DMS 273 treated with DMSO at 0.1 percent for 48 hours (cell line): ENCODE measurements around the gene SNRNP35.
"Not testable (repeated sequence)": the region's sequence is repeated elsewhere in the genome, so short reads cannot be mapped to it uniquely, and the experiment has no call there.

Experiments
- DNase-seq: peaks from one replicate; lab custom pipeline; 2025; lab: John Stamatoyannopoulos, UW

Gene SNRNP35

DNA sequence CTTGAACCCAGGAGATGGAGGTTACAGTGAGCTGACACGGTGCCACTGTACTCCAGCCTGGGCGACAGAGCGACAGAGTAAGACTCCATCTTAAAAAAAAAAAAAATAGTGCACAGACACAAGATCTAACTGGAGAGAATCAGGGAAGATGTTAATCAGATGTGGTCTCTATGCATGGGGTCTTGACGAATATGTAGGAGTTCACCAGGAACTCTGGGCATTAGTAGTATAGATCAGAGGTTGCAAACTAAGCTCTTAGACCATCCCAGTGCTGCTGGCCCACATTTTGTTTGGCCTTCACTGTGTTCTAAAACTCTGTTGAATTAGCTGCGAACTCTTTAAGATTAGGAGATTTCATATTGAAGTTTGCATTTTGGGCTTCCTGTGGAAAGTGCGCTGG is 31.6 kb downstream of the SNRNP35 start:
- no peak for DNase-seq

DNA sequence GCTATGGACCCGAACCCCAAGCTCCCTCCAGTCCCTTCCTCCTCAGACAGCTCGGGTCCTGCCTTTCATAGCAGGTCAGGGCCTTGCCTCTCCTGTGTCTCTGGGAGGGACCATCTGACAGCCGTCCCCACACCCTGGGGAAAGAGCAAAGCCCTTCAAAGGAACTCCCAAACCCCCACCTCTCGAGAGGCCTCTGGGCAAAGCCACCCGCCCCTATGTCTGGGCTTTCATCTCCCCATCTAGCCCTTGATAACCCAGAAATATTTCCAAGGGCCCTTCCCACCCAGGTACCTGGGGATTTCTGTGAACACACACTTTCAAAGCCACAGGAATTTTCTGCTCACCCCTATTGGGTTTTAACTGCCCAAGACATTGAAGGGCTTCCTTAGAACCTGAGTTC is 32.1 kb downstream of the SNRNP35 start:
- no peak for DNase-seq

DNA sequence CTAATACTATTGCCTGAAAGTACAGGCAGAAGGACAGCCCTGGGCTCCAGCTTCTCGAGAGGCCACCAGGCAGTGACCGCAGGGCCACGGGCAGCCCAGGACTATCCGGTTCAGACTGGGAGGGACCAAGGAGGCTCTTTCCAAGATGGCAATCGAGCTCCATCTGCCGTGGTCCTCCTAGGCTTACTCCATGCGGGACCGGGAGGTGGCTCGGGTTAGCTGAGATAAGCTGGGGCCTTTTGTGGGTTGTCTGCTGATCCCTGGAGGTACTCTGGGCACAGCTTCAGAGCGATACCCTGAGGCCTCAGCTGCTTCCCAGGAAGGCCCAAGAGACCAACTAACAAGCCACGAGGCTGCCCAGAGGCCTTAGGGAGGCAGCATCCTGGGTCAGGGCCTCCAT is 33.1 kb downstream of the SNRNP35 start:
- DNase-seq: no peak

DNA sequence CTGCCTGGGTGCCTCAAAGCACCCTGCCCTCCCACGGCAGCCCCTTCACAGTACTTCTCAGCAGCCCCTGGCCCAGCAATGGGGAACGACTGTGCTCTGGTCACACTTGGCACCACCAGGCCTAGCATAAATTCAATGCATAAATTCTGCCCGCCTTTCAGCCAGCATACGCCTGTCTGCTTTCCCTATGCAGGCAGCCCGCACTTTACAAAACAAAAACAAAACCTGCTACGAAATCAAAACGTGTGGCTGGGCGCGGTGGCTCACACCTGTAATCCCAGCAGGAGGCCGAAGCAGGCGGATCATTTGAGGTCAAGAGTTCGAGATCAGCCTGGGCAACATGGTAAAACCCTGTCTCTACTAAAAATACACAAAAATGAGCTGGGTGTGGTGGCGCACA is 33.5 kb downstream of the SNRNP35 start:
- DNase-seq: no peak

DNA sequence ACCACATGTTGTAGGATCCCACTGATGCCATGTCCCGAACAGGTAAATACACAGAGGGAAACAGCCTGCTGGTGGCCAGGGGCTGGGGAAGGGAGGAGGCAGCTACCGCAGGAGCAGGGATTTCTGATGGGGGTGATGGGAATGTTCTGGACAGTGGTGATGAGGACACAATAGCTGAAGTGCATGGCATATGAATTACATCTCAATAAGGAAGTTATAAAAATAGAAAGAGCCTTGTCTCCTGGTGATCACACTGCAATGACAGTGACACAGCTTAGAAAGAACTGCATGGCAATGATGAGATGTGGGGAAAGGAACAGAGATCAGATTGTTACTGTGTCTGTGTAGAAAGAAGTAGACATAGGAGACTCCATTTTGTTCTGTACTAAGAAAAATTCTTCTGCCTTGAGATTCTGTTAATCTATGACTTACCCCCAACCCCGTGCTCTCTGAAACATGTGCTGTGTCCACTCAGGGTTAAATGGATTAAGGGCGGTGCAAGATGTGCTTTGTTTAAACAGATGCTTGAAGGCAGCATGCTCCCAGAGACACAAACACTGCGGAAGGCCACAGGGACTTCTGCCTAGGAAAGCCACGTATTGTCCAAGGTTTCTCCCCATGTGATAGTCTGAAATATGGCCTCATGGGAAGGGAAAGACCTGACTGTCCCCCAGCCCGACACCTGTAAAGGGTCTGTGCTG is 34.5 kb downstream of the SNRNP35 start:
- not testable (repeated sequence) for DNase-seq

DNA sequence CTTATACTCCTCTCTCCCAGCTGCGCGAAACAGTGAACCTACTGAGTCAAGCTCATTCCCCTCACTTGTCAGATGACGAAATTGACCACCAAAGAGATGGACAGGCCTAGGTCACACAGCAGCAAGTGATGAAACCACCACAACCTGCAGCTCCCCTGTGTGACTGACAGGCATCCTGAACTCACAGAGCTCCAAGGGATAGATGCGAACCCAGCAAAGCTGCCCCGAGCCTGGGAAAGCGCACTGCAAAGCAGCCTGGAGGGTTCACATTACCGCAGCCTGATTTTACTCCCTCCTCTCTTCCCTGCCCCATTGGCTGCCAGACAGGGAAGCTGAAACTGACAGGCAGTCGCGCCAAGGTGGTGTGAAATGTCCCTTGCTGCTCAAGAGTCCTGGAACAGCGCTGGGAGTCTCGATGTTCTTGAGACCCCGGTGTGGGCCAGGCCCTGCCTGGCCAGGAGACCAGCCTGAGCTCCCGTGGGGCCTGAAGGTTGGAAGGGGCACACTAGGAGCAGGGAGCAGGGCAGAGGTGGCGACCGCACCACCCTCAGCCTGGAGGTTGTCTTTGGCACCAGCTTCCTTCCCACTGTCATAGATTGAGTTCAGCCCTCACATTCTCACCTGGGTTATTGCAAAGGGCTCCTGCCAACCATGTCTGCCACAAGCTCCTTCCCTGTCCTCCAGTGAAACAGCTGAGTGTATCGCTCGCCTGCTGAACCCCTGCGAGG is 36.3 kb downstream of the SNRNP35 start:
- DNase-seq: no peak

DNA sequence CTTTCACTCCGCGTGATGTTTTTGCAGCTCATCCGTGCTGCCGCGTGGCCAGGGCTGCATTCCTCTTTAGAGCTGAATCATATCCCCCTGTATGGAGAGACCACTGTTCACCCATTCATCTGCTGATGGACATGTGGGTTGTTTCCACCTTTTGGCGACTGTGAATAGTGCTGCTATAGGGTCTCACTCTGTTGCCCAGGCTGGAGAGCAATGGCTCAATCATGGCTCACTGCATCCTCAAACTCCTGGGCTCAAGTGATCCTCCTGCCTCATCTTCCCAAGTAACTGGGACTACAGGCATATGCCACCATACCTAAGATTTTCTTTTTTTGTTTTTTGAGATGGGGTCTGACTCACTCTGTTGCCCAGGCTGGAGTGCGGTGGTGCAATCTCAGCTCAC is 39.1 kb downstream of the SNRNP35 start:
- no peak for DNase-seq

DNA sequence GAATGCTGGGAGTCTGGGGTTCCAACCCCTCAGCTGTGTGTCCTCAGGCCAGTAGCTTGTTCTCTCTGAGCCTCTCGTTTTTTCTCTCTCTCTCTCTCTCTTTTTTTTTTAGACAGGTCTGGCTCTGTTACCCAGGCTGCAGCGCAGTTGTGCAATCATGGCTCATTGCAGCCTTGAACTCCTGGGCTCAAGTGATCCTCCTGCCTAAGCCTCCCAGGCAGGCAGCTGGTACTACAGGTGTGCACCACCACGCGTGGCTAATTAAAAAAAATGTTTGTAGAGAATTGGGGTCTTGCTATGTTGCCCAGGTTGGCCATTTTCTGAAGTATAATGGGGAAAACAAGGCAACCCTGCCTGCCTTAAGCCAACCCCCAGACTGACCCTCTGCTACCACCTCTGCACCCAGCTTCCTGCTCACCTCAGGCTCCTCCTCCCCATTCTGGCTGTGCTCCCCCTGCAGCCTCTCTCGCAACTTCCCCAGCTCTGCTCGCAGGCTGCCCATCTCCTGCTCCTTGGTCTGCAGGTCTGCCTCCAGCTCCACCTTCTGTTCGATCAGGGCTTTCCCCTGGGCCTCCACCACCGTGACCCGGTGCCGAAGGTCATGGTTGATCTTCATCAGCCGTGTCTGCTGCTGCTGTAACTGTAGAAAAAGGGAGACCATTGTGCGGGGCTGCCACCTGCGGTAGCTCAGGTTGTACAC is 40.3 kb downstream of the SNRNP35 start:
- DNase-seq: no peak

DNA sequence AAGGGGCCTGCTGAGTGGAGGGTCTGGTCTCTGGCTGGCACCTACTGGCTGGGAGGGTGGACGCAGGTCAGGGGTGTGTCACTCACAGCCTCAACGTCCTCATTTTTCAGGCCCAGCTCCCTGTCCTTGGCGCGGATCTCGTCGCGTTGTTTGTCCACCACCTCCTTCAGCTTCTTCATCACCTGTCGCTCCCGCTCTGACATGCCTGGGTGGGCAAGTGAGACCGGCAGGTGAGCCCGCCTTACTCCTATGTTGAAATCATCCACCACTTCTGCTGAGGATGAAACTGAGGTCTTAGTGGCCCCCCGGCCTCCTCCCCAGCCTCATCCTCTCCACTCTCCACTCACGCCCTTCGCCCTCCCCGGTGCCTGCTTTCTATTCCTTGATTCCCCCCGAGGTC is 41.4 kb downstream of the SNRNP35 start:
- no peak for DNase-seq

DNA sequence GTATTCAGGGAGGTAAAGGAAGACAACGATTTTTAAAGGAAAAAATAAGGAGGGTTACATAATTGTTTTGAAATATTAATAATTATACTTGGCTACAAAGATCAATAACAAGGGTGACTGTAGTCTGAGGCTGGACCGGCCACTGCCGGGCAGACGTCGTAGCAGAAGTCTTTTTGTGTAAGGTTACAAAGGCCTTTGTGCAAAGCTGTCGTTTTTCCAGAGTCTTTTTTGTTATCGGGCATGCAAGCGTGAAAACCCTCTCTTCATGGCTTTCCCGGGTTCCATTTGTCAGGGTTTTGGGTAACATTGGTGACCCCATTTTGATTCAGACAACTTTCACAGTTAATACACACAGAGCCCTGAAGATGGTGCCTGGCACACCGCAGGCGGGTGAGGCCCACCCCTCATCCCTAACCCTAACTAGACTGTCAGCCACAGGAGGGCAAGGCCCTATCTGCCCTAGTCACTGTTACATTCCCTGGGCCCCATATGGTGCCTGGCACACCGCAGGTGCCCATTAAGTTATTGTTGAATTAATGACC is 44.3 kb downstream of the SNRNP35 start:
- no peak for DNase-seq

DNA sequence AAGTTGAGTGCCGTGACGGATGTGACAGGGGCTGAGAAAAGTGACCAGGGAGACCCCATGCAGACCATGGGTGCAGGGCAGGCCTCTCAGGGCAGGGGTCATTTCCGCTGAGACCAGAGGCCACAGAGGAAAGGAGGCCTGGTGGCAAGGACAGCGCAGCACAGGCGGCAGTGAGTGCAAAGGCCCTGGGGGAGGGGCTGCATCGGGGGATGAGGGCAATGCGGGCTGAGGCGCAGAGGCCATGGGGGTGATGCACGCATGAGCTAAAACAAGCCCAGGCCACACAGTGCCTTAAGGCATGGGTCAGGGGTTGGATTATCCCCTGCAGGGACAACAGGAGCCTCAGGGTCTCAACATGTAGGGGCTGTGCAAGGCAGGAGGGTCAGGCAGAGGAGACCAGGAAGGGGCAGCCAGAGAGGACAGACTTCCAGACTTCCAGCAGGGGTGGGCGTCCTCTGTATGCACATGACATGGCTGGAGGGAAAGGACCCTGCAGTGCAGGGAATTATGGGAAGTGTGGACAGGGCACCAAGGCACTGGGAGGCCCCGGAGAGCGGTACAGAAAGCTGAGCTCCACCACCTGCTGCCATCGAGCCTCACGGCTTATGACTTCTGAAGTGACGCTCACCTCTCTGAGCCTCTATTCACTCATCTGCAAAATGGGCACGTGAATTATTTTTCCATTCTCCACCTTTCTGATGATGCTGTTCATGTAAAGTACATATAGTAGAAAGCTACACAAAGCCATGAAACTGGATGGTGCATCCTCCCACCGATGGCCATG is 48.3 kb downstream of the SNRNP35 start:
- no peak for DNase-seq

DNA sequence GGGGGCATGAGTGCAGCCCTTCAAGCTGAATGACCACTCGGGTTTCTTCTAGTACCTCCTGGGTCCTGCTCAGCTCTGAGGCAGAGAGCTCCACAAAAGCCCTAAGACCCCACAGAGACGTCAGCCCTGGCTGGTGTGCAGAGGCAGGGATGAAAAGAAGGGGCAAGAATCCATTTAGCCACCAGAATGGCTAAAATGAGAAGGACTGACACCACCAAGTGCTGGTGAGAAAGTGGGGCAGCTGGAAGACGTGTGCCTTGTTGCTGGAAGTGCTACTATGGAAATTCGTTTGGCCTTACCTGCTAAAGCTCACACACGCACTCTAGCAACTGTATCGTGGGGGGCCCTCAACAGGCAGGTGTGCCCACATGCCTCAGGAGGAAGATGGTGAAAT is 48.9 kb downstream of the SNRNP35 start:
- DNase-seq: no peak

DNA sequence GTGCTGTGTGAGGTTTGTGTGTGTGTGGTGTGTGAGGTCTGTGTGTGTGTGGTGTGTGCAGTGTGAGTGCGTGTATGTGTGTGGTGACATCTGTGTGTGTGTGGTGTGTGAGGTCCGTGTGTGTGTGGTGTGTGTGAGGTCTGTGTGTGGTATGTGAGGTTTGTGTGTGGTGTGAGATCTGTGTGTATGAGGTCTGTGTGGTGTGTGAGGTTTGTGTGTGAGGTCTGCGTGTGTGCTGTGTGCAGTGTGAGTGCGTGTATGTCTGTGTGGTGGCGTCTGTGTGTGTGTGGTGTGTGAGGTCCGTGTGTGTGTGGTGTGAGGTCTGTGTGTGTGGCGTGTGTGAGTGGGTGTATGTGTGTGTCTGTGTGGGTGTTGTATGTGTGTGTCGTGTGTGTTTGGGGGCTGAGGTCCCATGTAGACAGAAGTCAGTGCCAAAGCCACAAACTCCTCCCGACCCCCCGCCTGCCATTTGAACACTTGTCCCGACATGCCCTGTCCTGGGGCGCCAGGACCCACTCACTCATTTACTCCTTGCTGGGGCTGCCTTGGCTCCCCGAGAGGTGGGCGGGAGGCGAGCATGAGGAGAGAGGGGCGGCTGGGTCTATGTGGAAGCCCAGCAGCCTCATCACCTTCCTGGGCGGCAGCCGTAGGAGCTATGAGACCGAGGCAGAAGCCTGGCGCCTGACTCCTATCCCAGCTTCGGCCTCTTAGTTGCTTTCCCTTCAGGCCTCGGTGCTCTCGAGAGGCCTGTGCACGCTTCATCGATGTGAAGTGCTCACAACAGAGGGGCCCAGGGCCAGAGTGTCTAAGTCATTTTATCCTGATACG is 55.1 kb downstream of the SNRNP35 start:
- DNase-seq: no peak

DNA sequence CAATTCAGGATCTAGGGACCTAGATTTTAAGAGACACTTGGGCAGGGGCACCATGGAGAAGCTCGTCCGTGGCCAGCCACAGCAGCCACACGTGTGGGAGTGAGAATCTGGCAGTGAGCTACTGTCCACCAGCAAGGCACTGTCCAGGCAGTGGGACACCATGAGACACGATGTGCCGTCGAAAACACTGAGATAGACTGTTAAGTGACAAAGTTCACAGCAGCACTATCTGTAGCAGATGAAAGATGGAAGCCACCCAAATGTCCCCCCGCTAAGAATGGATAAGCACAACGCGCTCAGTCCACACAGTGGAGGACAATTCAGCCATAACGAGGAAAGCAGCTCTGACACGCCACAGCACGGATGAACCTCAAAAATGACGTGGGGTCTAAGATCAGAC is 55.9 kb downstream of the SNRNP35 start:
- DNase-seq: no peak

DNA sequence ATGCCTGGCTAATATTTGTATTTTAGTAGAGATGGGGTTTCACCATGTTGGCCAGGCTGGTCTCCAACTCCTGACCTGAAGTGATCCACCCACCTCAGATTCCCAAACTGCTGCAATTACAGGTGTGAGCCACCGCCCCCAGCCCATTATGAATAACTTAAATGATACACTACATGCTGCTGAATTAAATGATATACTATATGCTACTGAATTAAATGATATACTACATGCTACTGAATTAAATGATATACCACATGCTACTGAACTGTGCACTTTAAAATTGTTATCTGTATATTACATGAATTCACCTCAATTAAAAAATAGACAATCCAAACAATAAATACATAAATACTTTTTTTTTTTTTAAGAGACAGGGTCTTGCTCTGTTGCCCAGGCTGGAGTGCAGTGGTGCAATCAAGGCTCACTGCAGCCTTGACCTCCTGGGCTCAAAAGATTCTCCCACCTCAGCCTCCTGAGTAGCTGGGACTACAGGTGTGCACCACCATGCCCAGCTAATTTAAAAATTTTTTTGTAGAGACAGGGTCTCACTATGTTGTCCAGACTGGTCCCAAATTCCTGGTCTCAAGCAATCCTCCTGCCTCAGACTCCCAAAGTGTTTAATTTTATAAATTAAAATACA is 56.8 kb downstream of the SNRNP35 start:
- DNase-seq: not testable (repeated sequence)

DNA sequence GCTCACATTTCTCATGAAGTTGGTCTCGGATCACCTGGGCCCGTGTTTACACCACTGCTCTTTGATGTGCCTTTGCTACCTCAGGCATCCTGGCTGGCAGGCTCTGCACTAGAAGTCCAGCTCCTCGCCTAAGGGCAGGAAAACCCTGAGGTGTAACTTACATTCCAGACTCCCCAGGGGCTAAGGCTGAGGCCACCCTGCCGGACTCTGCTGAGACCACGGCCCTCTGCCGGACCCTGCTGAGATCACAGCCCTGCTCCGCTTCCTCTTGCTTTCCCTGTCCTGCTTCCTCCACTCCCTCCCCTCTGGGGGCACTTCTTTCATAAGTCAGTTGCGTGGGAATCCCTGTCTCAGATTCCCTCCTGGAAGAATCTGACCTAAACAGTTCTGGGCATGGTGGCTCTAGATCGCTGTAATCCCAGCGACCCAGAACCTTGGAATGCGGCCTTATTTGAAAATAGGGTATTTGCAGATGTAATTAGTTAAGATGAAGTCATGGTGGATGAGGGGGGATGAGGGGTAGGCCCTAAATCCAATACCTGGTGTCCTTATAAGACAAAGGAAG is 58.4 kb downstream of the SNRNP35 start:
- no peak for DNase-seq
